Pancreas (tissue), 10 donors: ENCODE results near the gene PREB. TPM values are rescaled to one million over a fixed set of nuclear protein-coding genes. Genes with fewer than 3 reads are reported as not detected.
"Not testable (repeated sequence)": the region's sequence is repeated elsewhere in the genome, so short reads cannot be mapped to it uniquely, and the experiment has no call there.

Experiments
- ATAC-seq, 4 donors: fragments of 200-7000 bp; cut with Tn5 transposase; one replicate each; pipeline versions ENCODE4 v1.8.0 to v1.9.1; 2020; ENCODE audit warnings: mild to moderate bottlenecking in 4 of 4, moderate library complexity in 4 of 4
- DNase-seq, 6 donors: peaks; one replicate each; pipeline ENCODE4 v3.0.0-alpha.2; 2020
- FAIRE-seq: peaks from 2 replicates; lab custom pipeline; 2012; peaks lifted over from hg19 to GRCh38; lab: Jason Lieb, UNC
- H3K27ac ChIP-seq, 4 donors: fragments of 200-600 bp; sonication (generic); 1 replicate in 3 of 4; 2 replicates in 1 of 4; pipeline versions ENCODE4 v1.5.0 to v1.8.0; 2020
- H3K27me3 ChIP-seq, 4 donors: fragments of 200-600 bp; one replicate each; pipeline ENCODE4 v1.8.0; 2021
- H3K36me3 ChIP-seq, 3 donors: fragments of 200-600 bp; sonication (generic) in 1 of 3; one replicate each; pipeline versions ENCODE4 v1.5.0 to v1.8.0; 2020 to 2021
- H3K4me1 ChIP-seq, 3 donors: fragments of 200-600 bp; one replicate each; pipeline ENCODE4 v1.8.0; 2021
- H3K4me3 ChIP-seq, 4 donors: fragments of 200-600 bp; sonication (generic) in 2 of 4; one replicate each; pipeline versions ENCODE4 v1.5.0 to v1.8.0; 2020 to 2021
- H3K9me3 ChIP-seq, 4 donors: fragments of 200-600 bp; one replicate each; pipeline ENCODE4 v1.8.0; 2021
- WGBS, 2 donors: extraction: QIAGEN DNeasy Blood & Tissue Kit; methylation state at CpG; one replicate each; pipeline ENCODE4 v1.1.7; 2013; 5-methylcytosine and 5-hydroxymethylcytosine counted together
- intact Hi-C, 3 donors: fragments of 100-400 bp; cut with DNase I; formaldehyde crosslinking; loops; one replicate each; pipeline versions ENCODE4 v1.11.1 to v1.14.2; 2022
- polyA plus RNA-seq, 2 donors: library from polyadenylated mRNA; stranded (reverse); fragments of 200-250 nt; gene quantifications; one replicate each; pipeline ENCODE4 v1.2.3, GENCODE V29; 2013
- total RNA-seq, 6 donors: library from RNA; stranded (reverse); fragmentation: NEBNext Ultra II Directional in 4 of 6; extraction: Animal tissue kit (Norgen Biotek cat#: 25700) in 4 of 6; gene quantifications; one replicate each; pipeline versions ENCODE4 v1.2.1 to v1.2.4, GENCODE V29; 2021 to 2023
- TF ChIP-seq, protein P1 (sequence below), 4 donors: fragments of 200-600 bp; sonication (generic) in 3 of 4; IDR thresholded peaks; one replicate each; pipeline versions ENCODE4 v1.5.0 to v1.8.0; 2021; ENCODE audit warnings: antibody characterized with exemption in 4 of 4
- donor health status: healthy with polysubstance abuse.
- donor health status: DM: no; HTN: no; CAD: no; lungs with moderate emphysema.
- donor health status: DM: no; HTN: no; CAD: no.
- donor health status: control.
- donor health status: control.
- donor health status: Bipolar disorder and iron deficiency.
- donor health status: DM: yes; HTN: yes; CAD: no.
- donor health status: DM: no; HTN: no; CAD: no.
- donor health status: DM: no; HTN: no; CAD: no.
- donor health status: DM: yes; HTN: yes; CAD: no.

PREB gene
- total and polyA plus RNA-seq, 8 donors = 24.6 to 73.6 (median 31.2) TPM

DNA sequence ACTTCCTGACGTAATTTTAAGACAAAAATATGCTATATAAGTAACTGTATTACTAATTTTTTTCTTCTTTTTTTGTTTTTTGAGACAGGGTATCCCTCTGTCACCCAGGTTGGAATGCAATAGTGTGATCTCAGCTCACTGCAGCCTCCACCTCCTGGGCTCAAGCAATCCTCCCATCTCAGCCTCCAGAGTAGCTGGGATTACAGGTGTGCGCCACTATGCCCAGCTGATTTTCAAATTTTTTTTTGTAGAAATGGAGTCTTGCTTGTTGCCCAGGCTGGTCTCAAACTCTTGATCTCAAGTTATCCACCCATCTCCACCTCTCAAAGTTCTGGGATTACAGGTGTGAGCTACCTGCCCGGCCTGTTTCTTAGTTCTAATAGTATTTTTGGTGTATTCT, 44.0 kb upstream of the PREB start:
- peaks cover 0 to 6% (median 0%) of the 10 kb centered on the region in 4 donors for H3K27me3 ChIP-seq
- H3K36me3 ChIP-seq = no peaks in the 10 kb centered on the region
- intact Hi-C loops = no loop called here
- DNase-seq = no peak
- no peaks in the 10 kb centered on the region for H3K9me3 ChIP-seq
- no peak overlapping the region for H3K4me3 ChIP-seq
- no peaks in the 10 kb centered on the region for H3K4me1 ChIP-seq
- no peak overlapping the region for H3K27ac ChIP-seq
- 77 to 88% methylated on average over 3 of the region's 3 CpGs for WGBS, 2 donors
- no peak for ATAC-seq
- TF ChIP-seq, protein P1, sequence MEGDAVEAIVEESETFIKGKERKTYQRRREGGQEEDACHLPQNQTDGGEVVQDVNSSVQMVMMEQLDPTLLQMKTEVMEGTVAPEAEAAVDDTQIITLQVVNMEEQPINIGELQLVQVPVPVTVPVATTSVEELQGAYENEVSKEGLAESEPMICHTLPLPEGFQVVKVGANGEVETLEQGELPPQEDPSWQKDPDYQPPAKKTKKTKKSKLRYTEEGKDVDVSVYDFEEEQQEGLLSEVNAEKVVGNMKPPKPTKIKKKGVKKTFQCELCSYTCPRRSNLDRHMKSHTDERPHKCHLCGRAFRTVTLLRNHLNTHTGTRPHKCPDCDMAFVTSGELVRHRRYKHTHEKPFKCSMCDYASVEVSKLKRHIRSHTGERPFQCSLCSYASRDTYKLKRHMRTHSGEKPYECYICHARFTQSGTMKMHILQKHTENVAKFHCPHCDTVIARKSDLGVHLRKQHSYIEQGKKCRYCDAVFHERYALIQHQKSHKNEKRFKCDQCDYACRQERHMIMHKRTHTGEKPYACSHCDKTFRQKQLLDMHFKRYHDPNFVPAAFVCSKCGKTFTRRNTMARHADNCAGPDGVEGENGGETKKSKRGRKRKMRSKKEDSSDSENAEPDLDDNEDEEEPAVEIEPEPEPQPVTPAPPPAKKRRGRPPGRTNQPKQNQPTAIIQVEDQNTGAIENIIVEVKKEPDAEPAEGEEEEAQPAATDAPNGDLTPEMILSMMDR (IDR thresholded peaks at IDR 0.05) = no peak
- no peak for FAIRE-seq

DNA sequence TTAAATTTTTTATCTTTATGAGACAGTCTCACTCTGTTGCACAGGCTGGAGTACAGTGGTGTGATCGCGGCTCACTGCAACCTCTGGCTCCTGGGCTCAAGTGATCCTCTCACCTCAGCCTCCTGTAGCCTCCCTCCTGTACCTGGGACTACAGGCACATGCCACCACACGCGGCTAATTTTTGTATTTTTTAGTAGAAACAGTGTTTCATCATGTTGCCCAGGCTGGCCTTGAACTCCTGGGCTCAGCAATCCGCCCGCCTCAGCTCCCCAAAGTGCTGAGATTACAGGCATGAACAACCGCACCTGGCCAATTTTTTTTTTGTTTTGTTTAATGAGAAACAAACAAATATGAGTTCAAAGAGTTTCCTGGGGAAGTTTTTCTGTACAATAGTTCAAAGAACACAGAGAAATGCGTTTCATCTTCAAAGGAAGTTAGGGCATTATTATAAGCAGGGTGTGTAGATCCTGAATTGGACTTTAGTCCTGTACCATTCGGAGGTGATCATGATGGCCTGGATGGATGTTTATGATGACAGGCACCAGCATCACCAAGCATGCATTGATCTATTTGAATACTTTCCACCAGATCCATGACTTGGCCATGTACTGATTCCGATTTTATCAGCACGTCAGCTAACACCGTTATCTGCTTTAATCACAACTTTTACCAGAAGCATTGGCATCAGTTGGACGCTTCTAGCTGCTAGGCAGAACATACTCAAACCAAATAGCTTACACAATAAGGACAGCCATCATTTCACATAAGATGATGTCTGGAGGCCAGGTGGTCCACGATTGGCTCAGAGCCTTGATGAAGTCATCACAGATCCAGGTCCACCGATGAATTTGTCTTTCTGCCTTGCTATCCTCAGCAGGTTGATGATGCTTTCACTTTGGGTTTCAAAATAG, 43.3 kb upstream of the PREB start:
- Histone ChIP-seq H3K27ac (no peak overlapping the region), H3K4me3 (no peak overlapping the region), H3K4me1 (no peaks in the 10 kb centered on the region), H3K36me3 (no peaks in the 10 kb centered on the region), H3K9me3 (no peaks in the 10 kb centered on the region), H3K27me3 (peaks cover 0 to 6% (median 0%) of the 10 kb centered on the region in 4 donors)
- DNase-seq = no peak
- ATAC-seq = no peak
- TF ChIP-seq, protein P1 (IDR thresholded peaks at IDR 0.05) = no peak
- WGBS, 2 donors = 46 to 52% methylated on average over 15 of the region's 15 CpGs
- no peak for FAIRE-seq
- intact Hi-C loops = no loop called here

DNA sequence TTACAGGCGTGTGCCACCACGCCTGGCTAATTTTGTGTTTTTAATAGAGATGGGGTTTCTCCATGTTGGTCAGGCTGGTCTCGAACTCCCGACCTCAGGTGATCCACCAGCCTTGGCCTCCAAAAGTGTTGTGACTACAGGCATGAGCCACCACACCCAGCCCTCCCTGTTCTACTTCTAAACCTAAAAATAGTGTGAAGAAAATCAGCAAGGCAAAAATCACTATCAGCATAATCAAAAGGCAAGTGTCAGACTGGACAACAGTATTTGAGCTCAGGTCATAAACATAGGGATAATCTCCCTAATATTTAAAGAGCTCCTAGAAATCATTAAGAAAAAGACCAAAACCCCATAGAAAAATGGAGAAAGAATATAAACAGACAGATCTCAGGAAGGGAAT, 41.3 kb upstream of the PREB start:
- 68 to 79% methylated on average over 4 of the region's 4 CpGs for WGBS, 2 donors
- DNase-seq, intact Hi-C loops, H3K27ac ChIP-seq, H3K27me3 ChIP-seq, ATAC-seq, H3K36me3 ChIP-seq, H3K9me3 ChIP-seq, H3K4me1 ChIP-seq, FAIRE-seq, H3K4me3 ChIP-seq: not testable (repeated sequence)

DNA sequence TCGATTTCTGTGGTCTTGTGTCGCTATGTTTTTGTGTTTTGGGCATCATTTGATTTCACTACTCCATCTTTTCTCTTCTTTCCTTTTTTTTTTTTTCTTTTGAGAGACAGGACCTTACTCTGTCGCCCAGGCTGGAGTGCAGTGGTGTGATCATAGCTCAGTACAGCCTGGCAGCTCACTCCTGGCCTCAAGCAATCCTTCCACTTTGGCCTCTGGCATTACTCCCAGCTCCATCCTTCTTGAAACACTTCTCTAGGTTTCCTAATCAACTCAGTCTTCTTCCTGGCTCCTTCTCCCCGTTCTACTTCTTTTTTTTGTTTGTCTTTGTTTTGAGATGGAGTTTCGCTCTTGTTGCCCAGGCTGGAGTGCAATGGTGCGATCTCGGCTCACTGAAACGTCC, 40.9 kb upstream of the PREB start:
- TF ChIP-seq, protein P1 (IDR thresholded peaks at IDR 0.05) = no peak
- no peaks in the 10 kb centered on the region for H3K36me3 ChIP-seq
- no peaks in the 10 kb centered on the region for H3K4me1 ChIP-seq
- WGBS, 2 donors = 59 to 66% methylated on average over 8 of the region's 8 CpGs
- no peaks in the 10 kb centered on the region for H3K9me3 ChIP-seq
- intact Hi-C loops = no loop called here
- no peak for FAIRE-seq
- H3K27ac ChIP-seq = no peak overlapping the region
- H3K4me3 ChIP-seq = no peak overlapping the region
- H3K27me3 ChIP-seq = no peaks in the 10 kb centered on the region
- ATAC-seq = no peak
- DNase-seq = no peak

DNA sequence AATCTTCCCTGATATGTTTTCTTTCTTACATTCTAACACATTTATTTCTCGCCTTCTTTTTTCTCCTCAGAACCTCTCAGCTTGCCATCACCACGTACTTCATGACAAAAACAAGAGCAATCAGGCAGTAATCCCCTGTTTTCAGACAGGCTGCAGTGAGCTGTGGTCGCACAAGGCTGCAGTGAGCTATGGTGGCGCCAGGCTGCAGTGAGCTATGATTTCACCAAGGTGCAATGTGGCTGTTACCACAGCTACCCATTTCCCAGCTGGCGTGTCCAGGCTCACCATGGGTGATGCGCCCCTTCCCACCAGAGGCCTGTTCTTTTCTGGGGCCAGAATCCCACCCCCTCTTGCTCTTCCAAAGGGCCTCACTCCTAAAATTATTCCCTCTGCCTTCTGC, 40.2 kb upstream of the PREB start:
- Histone ChIP-seq H3K4me3 (no peak overlapping the region), H3K36me3 (no peaks in the 10 kb centered on the region), H3K27me3 (no peaks in the 10 kb centered on the region), H3K4me1 (no peaks in the 10 kb centered on the region), H3K9me3 (no peaks in the 10 kb centered on the region), H3K27ac (no peak overlapping the region)
- TF ChIP-seq, protein P1 (IDR thresholded peaks at IDR 0.05) = no peak
- no peak for DNase-seq
- intact Hi-C loops = no loop called here
- WGBS, 2 donors = 68 to 70% methylated on average over 6 of the region's 6 CpGs
- ATAC-seq = no peak
- FAIRE-seq = no peak
